B cell (primary cell): ENCODE results near the gene PCDH15. TPM values are rescaled to one million over a fixed set of nuclear protein-coding genes. Genes with fewer than 3 reads are reported as not detected.

Experiments
- ATAC-seq: fragments of 200-7000 bp; cut with Tn5 transposase; one replicate; pipeline ENCODE4 v1.10.0; 2021; ENCODE audit warnings: low read depth, mild to moderate bottlenecking, moderate number of reproducible peaks, moderate library complexity
- CTCF ChIA-PET: fragments of 350-600 bp; sonication (Branson Sonifier 250); formaldehyde crosslinking; loops from one replicate; lab custom pipeline; 2021; ENCODE audit warnings: antibody characterized with exemption, inconsistent platforms; lab: Charles Lee
- POLR2A ChIA-PET: fragments of 350-600 bp; sonication (Branson Sonifier 250); formaldehyde crosslinking; loops from one replicate; lab custom pipeline; 2021; ENCODE audit warnings: antibody characterized with exemption; lab: Charles Lee
- DNase-seq: peaks from one replicate; pipeline ENCODE4 v3.0.0; 2013
- H2AFZ ChIP-seq: 2 replicates; pipeline ENCODE4 v1.6.1; 2012; ENCODE audit warnings: mild to moderate bottlenecking, low read depth, low read length; ENCODE audit not compliant: insufficient read depth, poor library complexity, severe bottlenecking
- H3K27ac ChIP-seq, 2 donors: 1 replicate in 1 of 2; 2 replicates in 1 of 2; pipeline ENCODE4 v1.5.1; 2012 to 2013; ENCODE audit warnings: low read length in 2 of 2, mild to moderate bottlenecking in 2 of 2, moderate library complexity in 1 of 2
- H3K27me3 ChIP-seq, 4 experiments: fragments of 200-600 bp in 1 of 4; sonication (generic) in 1 of 4; replicated peaks in 1 of 4; 1 replicate in 2 of 4; 2 replicates in 2 of 4; pipeline versions ENCODE4 v1.6.1 to v1.7.0; 2013 to 2016; ENCODE audit warnings: low read length in 3 of 4, mild to moderate bottlenecking in 2 of 4, mixed read lengths in 1 of 4, moderate library complexity in 1 of 4; ENCODE audit not compliant: insufficient read depth in 4 of 4, control insufficient read depth in 3 of 4; ENCODE audit errors: control extremely low read depth in 1 of 4
- H3K36me3 ChIP-seq, 2 experiments: replicated peaks in 1 of 2; 1 replicate in 1 of 2; 2 replicates in 1 of 2; pipeline versions ENCODE4 v1.6.1 to v1.7.1; 2013; ENCODE audit warnings: low read length in 1 of 2; ENCODE audit not compliant: insufficient read depth in 2 of 2, control insufficient read depth in 1 of 2; ENCODE audit errors: control extremely low read depth in 1 of 2, extremely low read depth in 1 of 2
- H3K4me1 ChIP-seq, 2 donors: fragments of 200-600 bp in 1 of 2; sonication (generic) in 1 of 2; 1 replicate in 1 of 2; 2 replicates in 1 of 2; pipeline versions ENCODE4 v1.5.1 to v1.6.1; 2013 to 2017; ENCODE audit warnings: low read length in 2 of 2; ENCODE audit not compliant: control insufficient read depth in 2 of 2, insufficient read depth in 2 of 2
- H3K4me2 ChIP-seq: replicated peaks from 2 replicates; pipeline ENCODE3; 2012; ENCODE audit warnings: mild to moderate bottlenecking, low read depth, low read length; ENCODE audit not compliant: poor library complexity, severe bottlenecking
- H3K4me3 ChIP-seq, 5 experiments: fragments of 200-600 bp in 1 of 5; sonication (generic) in 1 of 5; 1 replicate in 3 of 5; 2 replicates in 2 of 5; pipeline versions ENCODE4 v1.5.1 to v1.7.0; 2011 to 2016; ENCODE audit warnings: low read length in 4 of 5, mild to moderate bottlenecking in 4 of 5, low read depth in 2 of 5, control low read depth in 1 of 5, moderate library complexity in 1 of 5; ENCODE audit not compliant: insufficient read depth in 1 of 5; ENCODE audit errors: control extremely low read depth in 1 of 5, extremely low read depth in 1 of 5
- H3K79me2 ChIP-seq: fragments of 200-600 bp; sonication (generic); one replicate; pipeline ENCODE4 v1.6.0; 2016; ENCODE audit warnings: low read length; ENCODE audit not compliant: control insufficient read depth, insufficient read depth
- H3K9ac ChIP-seq: fragments of 200-600 bp; sonication (generic); 2 replicates; pipeline ENCODE4 v1.6.1; 2017; ENCODE audit warnings: mild to moderate bottlenecking, low read length, moderate library complexity
- H3K9me3 ChIP-seq, 3 donors: one replicate each; pipeline versions ENCODE4 v1.6.1 to v1.7.1; 2013; ENCODE audit warnings: low read length in 2 of 3; ENCODE audit not compliant: control insufficient read depth in 2 of 3, insufficient read depth in 1 of 3; ENCODE audit errors: control extremely low read depth in 1 of 3
- H4K20me1 ChIP-seq: 2 replicates; pipeline ENCODE4 v1.6.0; 2012; ENCODE audit warnings: mild to moderate bottlenecking, low read length; ENCODE audit not compliant: insufficient read depth, control insufficient read depth, poor library complexity, severe bottlenecking
- H3K27ac Mint-ChIP-seq: one replicate; pipeline ENCODE4 v1.8.0; 2021; ENCODE audit warnings: mixed read lengths
- H3K27me3 Mint-ChIP-seq: one replicate; pipeline ENCODE4 v1.8.0; 2021; ENCODE audit warnings: mixed read lengths
- H3K4me1 Mint-ChIP-seq: one replicate; pipeline ENCODE4 v1.8.0; 2021; ENCODE audit warnings: mixed read lengths
- H3K4me3 Mint-ChIP-seq: one replicate; pipeline ENCODE4 v1.8.0; 2021; ENCODE audit warnings: mixed read lengths
- H3K9me3 Mint-ChIP-seq: one replicate; pipeline ENCODE4 v1.8.0; 2022; ENCODE audit warnings: mixed read lengths; ENCODE audit not compliant: insufficient read depth
- EZH2 ChIP-seq: IDR thresholded peaks from 2 replicates; pipeline ENCODE4 v1.6.1; 2012; ENCODE audit warnings: borderline replicate concordance, low read depth, mild to moderate bottlenecking, moderate library complexity, low read length; ENCODE audit not compliant: insufficient read depth, poor library complexity, severe bottlenecking
- WGBS: methylation state at CpG from one replicate; pipeline ENCODE4 v1.1.5; 2013; ENCODE audit warnings: missing lambda C conversion rate; ENCODE audit not compliant: insufficient coverage; 5-methylcytosine and 5-hydroxymethylcytosine counted together
- intact Hi-C: fragments of 100-400 bp; cut with micrococcal nuclease; formaldehyde crosslinking; loops from one replicate; pipeline ENCODE4 v1.10.0; 2022
- polyA plus RNA-seq: library from polyadenylated mRNA; depleted of rRNA; stranded (reverse); fragments of >200 nt; gene quantifications from 2 replicates; pipeline ENCODE4 v1.2.3, GENCODE V29; 2012
- total RNA-seq, 2 donors: library from RNA; stranded (reverse); fragments of 120-200 nt in 1 of 2; gene quantifications; 1 replicate in 1 of 2; 2 replicates in 1 of 2; pipeline versions ENCODE4 v1.2.3 to v1.2.4, GENCODE V29; 2013 to 2022
- TF ChIP-seq, protein P1 (sequence below): fragments of 200-600 bp; IDR thresholded peaks from one replicate; pipeline ENCODE4 v1.8.0; 2022; ENCODE audit warnings: antibody characterized with exemption, mild to moderate bottlenecking

Gene PCDH15
- total and polyA plus RNA-seq, 2 donors (not counting 1 experiment from before 2014, with no cell fraction given): not detected

DNA sequence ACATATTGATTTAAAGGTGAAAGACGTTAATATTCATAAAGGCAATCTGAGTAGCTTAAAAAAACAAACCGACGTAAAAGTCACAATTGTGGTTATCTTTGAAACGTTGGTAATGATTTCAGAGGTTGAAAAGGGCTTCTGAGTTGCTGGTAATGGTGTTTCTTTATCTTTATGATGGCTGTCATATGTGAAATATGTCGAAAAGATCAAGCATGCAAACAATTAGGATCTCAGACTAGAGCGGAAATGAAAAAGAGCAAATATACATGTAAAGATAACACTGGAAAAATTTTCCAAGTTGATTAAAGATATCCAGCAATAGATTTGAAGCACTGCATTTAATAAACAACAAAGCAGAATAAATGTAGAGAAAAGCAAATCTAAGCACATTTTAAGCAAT is 1030.1 kb downstream of the PCDH15 start:
- no peaks in the 10 kb centered on the region for H3K4me1 Mint-ChIP-seq
- ATAC-seq (no peak), DNase-seq (no peak)
- no peak overlapping the region for H3K4me3 ChIP-seq
- TF ChIP-seq EZH2: no peak
- TF ChIP-seq, protein P1, sequence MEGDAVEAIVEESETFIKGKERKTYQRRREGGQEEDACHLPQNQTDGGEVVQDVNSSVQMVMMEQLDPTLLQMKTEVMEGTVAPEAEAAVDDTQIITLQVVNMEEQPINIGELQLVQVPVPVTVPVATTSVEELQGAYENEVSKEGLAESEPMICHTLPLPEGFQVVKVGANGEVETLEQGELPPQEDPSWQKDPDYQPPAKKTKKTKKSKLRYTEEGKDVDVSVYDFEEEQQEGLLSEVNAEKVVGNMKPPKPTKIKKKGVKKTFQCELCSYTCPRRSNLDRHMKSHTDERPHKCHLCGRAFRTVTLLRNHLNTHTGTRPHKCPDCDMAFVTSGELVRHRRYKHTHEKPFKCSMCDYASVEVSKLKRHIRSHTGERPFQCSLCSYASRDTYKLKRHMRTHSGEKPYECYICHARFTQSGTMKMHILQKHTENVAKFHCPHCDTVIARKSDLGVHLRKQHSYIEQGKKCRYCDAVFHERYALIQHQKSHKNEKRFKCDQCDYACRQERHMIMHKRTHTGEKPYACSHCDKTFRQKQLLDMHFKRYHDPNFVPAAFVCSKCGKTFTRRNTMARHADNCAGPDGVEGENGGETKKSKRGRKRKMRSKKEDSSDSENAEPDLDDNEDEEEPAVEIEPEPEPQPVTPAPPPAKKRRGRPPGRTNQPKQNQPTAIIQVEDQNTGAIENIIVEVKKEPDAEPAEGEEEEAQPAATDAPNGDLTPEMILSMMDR: no peak
- H3K27ac Mint-ChIP-seq: no peak overlapping the region
- H3K9me3 ChIP-seq: no peaks in the 10 kb centered on the region
- no peak overlapping the region for H3K27ac ChIP-seq
- H3K9ac ChIP-seq: no peak overlapping the region
- ChIA-PET POLR2A (no interaction called here), CTCF (no interaction called here)
- no peaks in the 10 kb centered on the region for H3K27me3 ChIP-seq
- no peak overlapping the region for H3K4me3 Mint-ChIP-seq
- intact Hi-C loops: no loop called here
- H3K4me1 ChIP-seq: no peaks in the 10 kb centered on the region
- no peak overlapping the region for H2AFZ ChIP-seq
- H3K79me2 ChIP-seq: no peaks in the 10 kb centered on the region
- no peaks in the 10 kb centered on the region for H3K36me3 ChIP-seq
- WGBS: 90% methylated on average over 3 of the region's 6 CpGs
- H3K27me3 Mint-ChIP-seq: no peaks in the 10 kb centered on the region
- H3K4me2 ChIP-seq: no peak overlapping the region
- peaks cover 1% of the 10 kb centered on the region for H3K9me3 Mint-ChIP-seq
- H4K20me1 ChIP-seq: no peaks in the 10 kb centered on the region

DNA sequence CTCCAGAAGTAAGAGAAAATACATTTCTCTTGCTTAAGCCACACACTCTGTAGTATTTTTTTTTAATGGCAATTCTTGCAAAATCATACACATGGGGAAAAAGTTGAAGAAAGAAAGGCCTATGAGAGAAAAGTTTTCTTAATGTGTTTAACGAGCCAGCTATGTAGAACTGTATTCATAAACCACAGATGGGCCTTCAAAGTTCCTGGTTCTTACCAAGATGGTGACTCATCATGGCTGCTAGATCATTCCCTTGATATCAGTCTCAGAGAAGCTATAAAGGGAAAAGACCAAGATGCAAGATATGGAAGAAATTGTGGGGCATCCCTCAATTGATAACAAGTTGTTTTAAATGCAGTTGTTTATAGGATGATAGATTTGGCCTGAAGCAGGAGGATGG is 1035.7 kb downstream of the PCDH15 start:
- Histone ChIP-seq H3K79me2 (no peaks in the 10 kb centered on the region), H3K4me3 (no peak overlapping the region), H4K20me1 (no peaks in the 10 kb centered on the region), H3K9ac (no peak overlapping the region), H2AFZ (no peak overlapping the region), H3K27me3 (no peaks in the 10 kb centered on the region), H3K27ac (no peak overlapping the region), H3K9me3 (peaks cover 0 to 2% (median 0%) of the 10 kb centered on the region in 3 donors), H3K4me1 (no peaks in the 10 kb centered on the region), H3K4me2 (no peak overlapping the region), H3K36me3 (no peaks in the 10 kb centered on the region)
- Mint-ChIP-seq H3K27ac (no peak overlapping the region), H3K9me3 (peaks cover 1% of the 10 kb centered on the region), H3K4me1 (no peaks in the 10 kb centered on the region), H3K4me3 (no peak overlapping the region), H3K27me3 (no peaks in the 10 kb centered on the region)
- no peak for TF ChIP-seq EZH2
- TF ChIP-seq, protein P1: no peak
- ChIA-PET POLR2A (no interaction called here), CTCF (interaction anchor here (0.9 kb wide), 1 partner anchor 12 kb away, joined by 3 read pairs; no protein-coding TSS in a partner anchor)
- ATAC-seq: no peak
- DNase-seq: no peak
- WGBS: no CpG with 5 or more reads among the region's 1 CpG
- intact Hi-C loops: no loop called here
